Spinal cord (tissue), 10 donors: ENCODE results near the gene PNN. TPM values are rescaled to one million over a fixed set of nuclear protein-coding genes. Genes with fewer than 3 reads are reported as not detected.
"Not testable (repeated sequence)": the region's sequence is repeated elsewhere in the genome, so short reads cannot be mapped to it uniquely, and the experiment has no call there.

ENCODE experiments used
- DNase-seq, 6 donors: peaks; one replicate each; pipeline versions ENCODE4 v3.0.0 to v3.0.0-alpha.2; 2013 to 2015; ENCODE audit warnings: low spot score in 6 of 6, low read depth in 4 of 6
- H3K27ac ChIP-seq: one replicate; pipeline ENCODE4 v1.5.1; 2013; ENCODE audit warnings: low read depth, low read length, control low read depth
- H3K27me3 ChIP-seq: one replicate; pipeline ENCODE4 v1.6.1; 2013; ENCODE audit warnings: low read length; ENCODE audit not compliant: control insufficient read depth, insufficient read depth
- H3K36me3 ChIP-seq: one replicate; pipeline ENCODE4 v1.6.1; 2013; ENCODE audit warnings: low read length; ENCODE audit not compliant: control insufficient read depth, insufficient read depth
- H3K4me1 ChIP-seq: one replicate; pipeline ENCODE4 v1.6.1; 2013; ENCODE audit warnings: low read length; ENCODE audit not compliant: control insufficient read depth, insufficient read depth
- H3K4me3 ChIP-seq: one replicate; pipeline ENCODE4 v1.5.1; 2013; ENCODE audit warnings: low read depth, low read length, control low read depth
- H3K9me3 ChIP-seq: one replicate; pipeline ENCODE4 v1.6.1; 2013; ENCODE audit warnings: low read length; ENCODE audit not compliant: control insufficient read depth, insufficient read depth
- WGBS: methylation state at CpG from one replicate; pipeline ENCODE4 v1.1.5; 2013; ENCODE audit warnings: missing lambda C conversion rate; ENCODE audit not compliant: insufficient coverage; 5-methylcytosine and 5-hydroxymethylcytosine counted together
- polyA plus RNA-seq, 2 donors: library from polyadenylated mRNA; unstranded; fragments of 120-200 nt; gene quantifications; one replicate each; pipeline ENCODE4 v1.2.1, GENCODE V29; 2013; ENCODE audit not compliant: insufficient read length in 2 of 2
- total RNA-seq, 2 donors: library from RNA; depleted of rRNA in 1 of 2; stranded (reverse); fragments of 120-200 nt in 1 of 2; fragments of >200 nt in 1 of 2; gene quantifications; one replicate each; pipeline versions ENCODE4 v1.2.3 to v1.2.4, GENCODE V29; 2013 to 2014
- donor health status: healthy.

PNN gene
- total and polyA plus RNA-seq, 4 donors: 29.8 to 123 (median 70.9) TPM

DNA sequence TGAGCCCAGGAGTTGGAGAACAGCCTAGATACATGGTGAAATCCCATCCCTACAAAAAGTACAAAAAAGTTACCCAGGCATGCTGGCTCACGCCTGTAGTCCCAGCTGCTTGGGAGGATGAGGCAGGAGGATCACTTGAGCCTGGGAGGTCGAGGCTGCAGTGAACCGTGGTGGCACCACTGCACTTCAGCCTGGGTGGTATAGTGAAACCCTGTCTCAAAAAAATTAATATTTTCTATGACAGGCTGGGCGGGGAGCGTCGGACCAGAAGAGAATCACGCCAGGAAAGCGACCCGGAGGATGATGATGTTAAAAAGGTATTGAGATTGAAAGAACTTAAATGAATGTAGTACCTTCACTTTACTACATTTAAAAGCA, 2.1 kb downstream of the PNN start:
- H3K27ac ChIP-seq: no peak overlapping the region
- H3K27me3 ChIP-seq: no peaks in the 10 kb centered on the region
- 97% methylated on average over 3 of the region's 9 CpGs for whole genome bisulfite sequencing
- no peak for DNase-seq
- H3K4me3 ChIP-seq: no peak overlapping the region
- H3K36me3 ChIP-seq: peaks cover 36% of the 10 kb centered on the region
- no peaks in the 10 kb centered on the region for H3K9me3 ChIP-seq
- peaks cover 4% of the 10 kb centered on the region for H3K4me1 ChIP-seq

DNA sequence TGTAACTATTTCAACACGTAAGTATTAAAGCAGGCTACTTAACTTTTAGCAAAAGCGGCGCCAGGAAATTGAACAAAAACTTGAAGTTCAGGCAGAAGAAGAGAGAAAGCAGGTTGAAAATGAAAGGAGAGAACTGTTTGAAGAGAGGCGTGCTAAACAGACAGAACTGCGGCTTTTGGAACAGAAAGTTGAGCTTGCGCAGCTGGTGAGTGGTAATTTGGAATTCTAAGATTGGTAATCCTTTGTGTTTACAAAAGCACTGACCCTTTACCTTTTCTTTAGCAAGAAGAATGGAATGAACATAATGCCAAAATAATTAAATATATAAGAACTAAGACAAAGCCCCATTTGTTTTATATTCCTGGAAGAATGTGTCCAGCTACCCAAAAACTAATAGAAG, 4.0 kb downstream of the PNN start:
- peaks cover 42% of the 10 kb centered on the region for H3K36me3 ChIP-seq
- WGBS: 100% methylated on average over 3 of the region's 6 CpGs
- no peak for DNase-seq

GRCh38 chr14:39180553-39180952, 5.5 kb downstream of the PNN start:
- Histone ChIP-seq H3K4me3 (no peak overlapping the region), H3K9me3 (no peaks in the 10 kb centered on the region), H3K36me3 (peaks cover 52% of the 10 kb centered on the region), H3K4me1 (no peaks in the 10 kb centered on the region), H3K27ac (no peak overlapping the region), H3K27me3 (no peaks in the 10 kb centered on the region)
- WGBS: 97% methylated on average over 5 of the region's 5 CpGs
- no peak for DNase-seq

More for the DNA sequence above, 4.0 kb downstream of the PNN start:
- no peaks in the 10 kb centered on the region for H3K27me3 ChIP-seq
- no peaks in the 10 kb centered on the region for H3K9me3 ChIP-seq
- H3K4me1 ChIP-seq: peaks cover 4% of the 10 kb centered on the region
- no peak overlapping the region for H3K4me3 ChIP-seq
- no peak overlapping the region for H3K27ac ChIP-seq

GRCh38 chr14:39181026-39181692, 6.1 kb downstream of the PNN start:
- no peak overlapping the region for H3K4me3 ChIP-seq
- no peaks in the 10 kb centered on the region for H3K9me3 ChIP-seq
- 95% methylated on average over 7 of the region's 7 CpGs for WGBS
- H3K36me3 ChIP-seq: peaks cover 52% of the 10 kb centered on the region
- H3K4me1 ChIP-seq: no peaks in the 10 kb centered on the region
- H3K27ac ChIP-seq: no peak overlapping the region
- no peaks in the 10 kb centered on the region for H3K27me3 ChIP-seq
- DNase-seq: no peak

GRCh38 chr14:39181693-39182047, 6.6 kb downstream of the PNN start:
- no peak overlapping the region for H3K27ac ChIP-seq
- H3K4me1 ChIP-seq: no peaks in the 10 kb centered on the region
- H3K27me3 ChIP-seq: no peaks in the 10 kb centered on the region
- no peak overlapping the region for H3K4me3 ChIP-seq
- H3K36me3 ChIP-seq: peaks cover 52% of the 10 kb centered on the region
- H3K9me3 ChIP-seq: no peaks in the 10 kb centered on the region
- DNase-seq: no peak
- 88% methylated on average over 5 of the region's 5 CpGs for WGBS

GRCh38 chr14:39182770-39183684, 8.0 kb downstream of the PNN start:
- no peak for DNase-seq
- Histone ChIP-seq H3K4me3 (no peak overlapping the region), H3K27ac (no peak overlapping the region), H3K27me3 (no peaks in the 10 kb centered on the region), H3K36me3 (peaks cover 44% of the 10 kb centered on the region), H3K4me1 (no peaks in the 10 kb centered on the region), H3K9me3 (no peaks in the 10 kb centered on the region)
- WGBS: no CpG with 5 or more reads among the region's 1 CpG

DNA sequence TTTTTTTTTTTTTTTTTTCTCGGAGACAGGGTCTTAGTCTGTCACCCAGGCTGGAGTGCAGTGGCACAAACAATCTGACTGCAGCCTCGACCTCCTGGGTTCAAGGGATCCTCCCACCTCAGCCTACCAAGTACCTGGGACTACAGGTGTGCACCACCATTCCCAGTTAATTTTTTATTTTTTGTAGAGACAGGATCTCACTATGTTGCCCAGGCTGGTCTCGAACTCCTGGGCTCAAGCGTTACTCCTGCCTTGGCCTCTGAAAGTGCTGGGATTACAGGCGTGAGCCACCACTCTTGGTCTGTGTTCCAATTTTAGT, 8.6 kb downstream of the PNN start:
- not testable (repeated sequence) for H3K4me1 ChIP-seq, H3K27ac ChIP-seq, H3K27me3 ChIP-seq, H3K9me3 ChIP-seq, H3K4me3 ChIP-seq, DNase-seq
- WGBS: 92% methylated on average over 2 of the region's 5 CpGs
- peaks cover 38% of the 10 kb centered on the region for H3K36me3 ChIP-seq

- Histone ChIP-seq H3K27ac (no peak overlapping the region), H3K4me1 (no peaks in the 10 kb centered on the region), H3K4me3 (no peak overlapping the region), H3K36me3 (peaks cover 29% of the 10 kb centered on the region), H3K9me3 (no peaks in the 10 kb centered on the region), H3K27me3 (no peaks in the 10 kb centered on the region)
- 96% methylated on average over 4 of the region's 4 CpGs for WGBS
- DNase-seq: no peak
Observed at GRCh38 chr14:39184628-39185255, 9.7 kb downstream of the PNN start.

- no CpG with 5 or more reads among the region's 5 CpGs for WGBS
Observed at GRCh38 chr14:39185256-39186049, 10.4 kb downstream of the PNN start.

More at GRCh38 chr14:39185256-39186049, 10.4 kb downstream of the PNN start:
- Histone ChIP-seq H3K36me3 (peaks cover 25% of the 10 kb centered on the region), H3K9me3 (no peaks in the 10 kb centered on the region), H3K27me3 (no peaks in the 10 kb centered on the region), H3K4me1 (no peaks in the 10 kb centered on the region), H3K27ac (no peak overlapping the region), H3K4me3 (no peak overlapping the region)
- no peak for DNase-seq
